NCI-H187 (cell line): ENCODE results near the gene TRIM22.
"Not testable (repeated sequence)": the region's sequence is repeated elsewhere in the genome, so short reads cannot be mapped to it uniquely, and the experiment has no call there.

ENCODE experiments used
- DNase-seq, 2 experiments: peaks; one replicate each; lab custom pipeline; 2025; lab: John Stamatoyannopoulos, UW

The TRIM22 gene

DNA sequence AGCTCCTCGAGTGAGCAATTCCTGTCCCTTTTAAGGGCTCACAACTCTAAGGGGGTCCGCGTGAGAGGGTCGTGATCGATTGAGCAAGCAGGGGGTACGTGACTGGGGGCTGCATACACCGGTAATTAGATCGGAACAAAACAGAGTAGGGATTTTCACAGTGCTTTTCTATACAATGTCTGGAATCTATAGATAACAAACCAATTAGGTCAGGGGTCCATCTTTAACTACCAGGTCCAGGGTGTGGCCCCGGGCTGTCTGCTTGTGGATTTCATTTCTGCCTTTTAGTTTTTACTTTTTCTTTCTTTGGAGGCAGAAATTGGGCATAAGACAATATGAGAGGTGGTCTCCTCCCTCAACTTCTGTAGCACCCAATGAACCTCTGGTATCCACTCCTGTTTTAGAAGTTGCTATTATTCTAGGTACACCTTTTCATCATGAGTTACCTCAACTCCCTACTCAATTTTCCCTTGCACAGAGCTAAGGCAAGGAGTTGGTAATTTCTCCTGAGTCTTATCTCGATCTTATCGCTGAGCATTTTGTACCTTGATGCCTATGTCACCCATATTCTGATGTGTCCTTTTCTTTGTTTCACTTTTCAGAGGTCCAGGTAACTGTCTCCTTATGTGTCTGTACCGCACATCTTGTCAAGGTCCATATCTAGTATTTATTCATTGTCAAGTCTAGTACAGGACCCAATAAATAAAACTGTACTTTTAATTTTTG, 1.8 kb downstream of the TRIM22 start:
- not testable (repeated sequence) for DNase-seq

DNA sequence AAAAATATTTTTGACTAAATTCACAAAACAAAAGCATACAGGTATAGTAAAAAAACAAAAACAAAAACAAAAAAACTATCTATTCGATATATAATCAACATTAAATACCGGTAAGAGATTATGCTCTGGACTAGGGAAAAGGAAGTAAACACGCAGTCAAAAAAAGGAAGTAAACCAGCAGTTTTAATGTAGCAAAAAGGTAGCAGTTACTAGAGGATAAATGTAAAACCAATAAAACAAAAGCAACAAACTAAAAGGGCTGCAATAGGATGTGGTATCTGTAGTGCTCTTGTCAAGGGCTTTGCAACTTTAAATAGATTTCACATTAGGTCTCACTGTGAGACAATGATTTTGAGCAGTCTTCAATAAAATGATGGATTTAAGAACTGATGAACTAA, 2.4 kb downstream of the TRIM22 start:
- no peak for DNase-seq

DNA sequence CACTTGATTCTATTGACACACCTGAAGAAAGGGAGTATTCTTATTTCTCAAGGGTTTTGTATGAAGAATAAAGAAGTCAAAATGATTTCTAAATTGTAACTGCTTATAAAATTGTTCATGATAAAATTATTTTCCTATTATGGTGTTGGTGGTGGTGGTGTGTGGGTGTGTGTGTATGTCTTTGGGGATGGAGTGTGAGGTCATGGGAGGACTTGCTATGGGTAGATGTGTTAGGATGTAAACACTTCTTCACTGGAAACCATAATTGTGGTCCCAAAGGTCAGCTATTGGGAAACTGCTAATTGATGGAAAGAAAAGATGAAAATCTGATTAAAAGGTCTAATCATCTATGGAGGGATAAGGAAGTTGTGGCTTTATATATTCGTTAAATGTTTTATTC, 5.1 kb downstream of the TRIM22 start:
- no peak for DNase-seq

DNA sequence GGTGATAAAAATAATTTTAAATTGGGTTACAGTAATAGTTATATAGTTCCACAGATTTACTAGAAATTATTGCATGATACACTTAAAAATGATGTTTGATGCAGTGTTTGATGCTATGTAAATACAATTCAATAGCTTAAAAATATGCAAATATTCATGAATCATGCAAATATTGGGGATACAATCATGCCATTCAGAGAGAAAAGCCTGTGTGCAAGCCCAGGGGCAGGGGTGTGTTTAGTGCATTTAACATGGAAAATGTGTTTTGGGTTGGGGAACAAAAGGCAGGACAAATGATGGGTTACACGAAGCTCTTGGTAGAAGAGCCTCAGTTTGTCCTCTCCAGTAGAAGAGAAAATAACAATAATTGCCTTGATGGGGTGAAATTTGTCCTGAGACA, 6.0 kb downstream of the TRIM22 start:
- no peak for DNase-seq

DNA sequence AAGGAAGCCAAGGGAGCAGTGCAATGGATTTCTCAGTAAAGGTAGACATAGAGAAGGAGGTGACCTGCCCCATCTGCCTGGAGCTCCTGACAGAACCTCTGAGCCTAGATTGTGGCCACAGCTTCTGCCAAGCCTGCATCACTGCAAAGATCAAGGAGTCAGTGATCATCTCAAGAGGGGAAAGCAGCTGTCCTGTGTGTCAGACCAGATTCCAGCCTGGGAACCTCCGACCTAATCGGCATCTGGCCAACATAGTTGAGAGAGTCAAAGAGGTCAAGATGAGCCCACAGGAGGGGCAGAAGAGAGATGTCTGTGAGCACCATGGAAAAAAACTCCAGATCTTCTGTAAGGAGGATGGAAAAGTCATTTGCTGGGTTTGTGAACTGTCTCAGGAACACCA, 6.6 kb downstream of the TRIM22 start:
- DNase-seq = no peak

DNA sequence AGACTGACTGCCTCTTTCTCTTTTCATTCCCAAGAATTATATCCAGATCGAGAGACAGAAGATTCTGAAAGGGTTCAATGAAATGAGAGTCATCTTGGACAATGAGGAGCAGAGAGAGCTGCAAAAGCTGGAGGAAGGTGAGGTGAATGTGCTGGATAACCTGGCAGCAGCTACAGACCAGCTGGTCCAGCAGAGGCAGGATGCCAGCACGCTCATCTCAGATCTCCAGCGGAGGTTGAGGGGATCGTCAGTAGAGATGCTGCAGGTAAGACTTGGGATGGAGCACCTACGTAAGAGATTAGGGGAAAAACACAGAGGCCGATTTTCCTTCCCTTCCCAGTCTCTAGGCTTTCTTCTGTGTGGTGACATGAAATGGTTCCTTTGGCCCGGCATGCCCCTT, 8.7 kb downstream of the TRIM22 start:
- DNase-seq = no peak

DNA sequence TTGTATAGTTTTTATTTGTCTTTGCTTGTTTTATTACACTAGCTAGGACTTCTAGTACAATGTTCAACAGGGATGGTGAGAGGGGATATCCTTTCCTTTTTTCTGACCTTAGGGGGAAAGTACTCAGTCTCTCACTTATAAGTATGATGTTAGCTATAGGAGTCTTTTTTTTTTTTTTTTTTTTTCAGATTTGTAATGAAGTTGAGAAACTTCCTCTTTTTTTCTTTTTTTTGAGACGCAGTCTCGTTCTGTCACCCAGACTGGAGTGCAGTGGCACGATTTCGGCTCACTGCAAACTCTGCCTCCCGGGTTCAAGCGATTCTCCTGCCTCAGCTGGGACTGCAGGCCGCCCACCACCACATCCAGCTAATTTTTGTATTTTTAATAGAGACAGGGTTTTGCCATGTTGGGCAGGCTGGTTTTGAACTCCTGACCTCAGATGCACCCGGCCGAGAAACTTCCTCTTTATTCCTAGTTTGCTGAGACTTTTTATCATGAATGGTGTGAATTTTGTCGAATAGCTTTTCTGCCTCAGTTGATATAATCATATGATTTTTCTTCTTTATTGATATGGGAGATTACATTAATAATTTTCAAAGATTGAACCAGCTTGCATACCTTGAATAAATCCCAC, 10.9 kb downstream of the TRIM22 start:
- DNase-seq = no peak

DNA sequence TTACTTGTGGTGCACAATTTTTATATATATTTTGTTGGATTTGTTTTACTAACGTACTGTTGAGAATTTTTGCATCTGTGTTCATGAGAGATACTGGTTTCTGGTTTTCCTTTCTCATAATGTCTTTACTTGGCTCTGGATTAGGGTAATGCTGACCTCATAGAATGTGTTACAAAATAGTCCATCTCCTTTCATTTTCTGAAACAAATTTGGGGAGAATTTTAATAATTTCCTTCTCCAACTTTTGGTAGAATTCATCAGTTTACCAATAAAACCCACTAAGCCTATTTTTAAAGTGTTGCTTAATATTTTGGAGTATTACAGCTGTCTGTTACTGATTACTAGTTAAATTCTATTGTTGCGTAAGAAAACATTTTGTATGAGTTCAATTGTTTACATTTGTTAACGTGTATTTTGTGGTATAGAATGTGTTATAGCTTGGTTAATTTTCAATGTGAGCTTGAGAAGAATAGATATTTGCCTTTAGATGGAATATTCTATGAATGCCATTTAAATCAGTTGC, 11.5 kb downstream of the TRIM22 start:
- no peak for DNase-seq

DNA sequence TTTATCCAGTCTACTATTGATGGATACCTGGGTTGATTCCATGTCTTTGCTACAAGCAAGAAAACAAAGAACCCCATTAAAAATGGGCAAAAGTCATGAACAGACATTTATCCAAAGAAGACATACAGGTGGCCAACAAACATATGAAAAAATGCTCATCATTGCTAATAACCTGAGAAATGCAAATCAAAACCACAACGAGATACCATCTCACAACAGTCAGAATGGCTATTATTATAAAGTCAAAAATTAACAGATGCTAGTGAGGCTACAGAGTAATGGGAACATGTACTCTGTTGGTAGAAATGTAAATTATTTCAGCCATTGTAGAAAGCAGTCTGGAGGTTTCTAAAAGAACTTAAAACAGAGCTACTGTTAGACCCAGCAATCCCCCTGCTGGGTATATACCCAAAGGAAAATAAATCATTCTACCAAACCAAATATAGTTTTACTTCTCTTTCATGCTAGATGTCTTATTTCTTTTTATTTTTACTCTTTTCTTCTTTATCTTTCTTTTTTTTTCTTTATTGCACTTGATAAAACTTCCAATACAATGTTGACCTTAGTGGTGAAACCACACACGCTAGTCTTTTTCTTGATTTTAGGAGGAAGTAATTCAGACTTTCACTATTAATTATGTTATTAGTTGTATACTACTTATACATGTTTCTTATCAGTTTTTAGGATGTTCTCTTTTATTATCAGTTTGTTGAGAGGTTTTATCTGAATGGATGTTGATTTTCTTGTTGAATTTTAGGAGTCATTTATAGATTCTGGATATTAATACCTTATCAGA, 14.3 kb downstream of the TRIM22 start:
- no peak for DNase-seq

DNA sequence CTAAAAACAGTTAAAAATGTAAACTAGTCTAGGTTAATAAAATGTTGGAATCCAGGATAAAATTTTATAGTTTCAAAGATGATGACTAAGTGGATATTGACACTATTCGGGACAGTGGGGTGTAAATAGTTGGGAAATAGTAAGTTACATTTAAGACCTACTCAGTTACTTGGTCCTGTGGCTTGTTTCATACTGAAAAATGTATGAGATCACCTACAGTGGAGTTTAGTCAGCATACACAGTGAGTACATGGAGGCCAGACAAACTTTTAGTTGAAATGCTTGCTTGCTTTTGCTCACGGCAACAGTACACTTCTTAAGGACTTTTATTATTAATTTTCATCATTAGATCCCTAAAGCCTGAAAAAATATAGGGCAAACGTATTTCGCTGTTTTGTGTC, 16.1 kb downstream of the TRIM22 start:
- no peak for DNase-seq

DNA sequence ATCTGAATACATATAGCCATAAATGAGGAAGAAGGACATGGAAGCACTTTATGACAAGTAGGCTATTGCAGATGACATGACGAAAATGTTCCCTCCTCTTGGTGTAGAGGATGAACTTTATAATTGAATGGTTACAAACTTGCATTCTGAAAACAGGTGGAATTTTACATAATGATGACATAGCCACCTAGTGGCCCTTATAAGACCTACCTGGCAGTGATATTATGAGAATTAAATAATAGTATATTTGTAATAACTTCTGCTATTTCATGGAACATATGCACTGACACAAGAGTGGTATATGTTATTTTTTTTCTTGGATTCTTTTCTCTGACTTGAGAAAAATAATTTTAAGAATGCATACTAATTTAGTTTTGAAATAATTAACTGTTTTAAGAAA, 22.9 kb downstream of the TRIM22 start:
- DNase-seq = no peak

DNA sequence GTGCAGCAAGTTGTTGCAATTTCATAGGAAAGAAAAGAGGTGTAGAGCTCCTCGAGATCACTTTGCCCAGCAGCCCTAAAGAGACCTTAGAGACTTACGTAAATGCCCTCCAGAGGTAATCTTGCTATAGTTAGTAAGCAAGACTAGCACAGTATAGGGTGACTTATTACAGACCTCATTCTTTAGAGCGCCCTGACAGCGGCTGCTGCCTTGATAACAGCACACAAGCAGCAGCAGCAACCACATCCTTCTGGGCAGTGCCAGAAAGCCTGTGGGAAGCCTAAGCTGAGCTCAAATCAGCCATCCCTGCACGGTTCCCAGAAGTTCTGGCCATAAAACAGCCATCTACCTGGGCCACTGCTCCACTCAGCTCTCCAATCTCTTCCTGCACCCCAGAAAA, 24.1 kb downstream of the TRIM22 start:
- DNase-seq = no peak

DNA sequence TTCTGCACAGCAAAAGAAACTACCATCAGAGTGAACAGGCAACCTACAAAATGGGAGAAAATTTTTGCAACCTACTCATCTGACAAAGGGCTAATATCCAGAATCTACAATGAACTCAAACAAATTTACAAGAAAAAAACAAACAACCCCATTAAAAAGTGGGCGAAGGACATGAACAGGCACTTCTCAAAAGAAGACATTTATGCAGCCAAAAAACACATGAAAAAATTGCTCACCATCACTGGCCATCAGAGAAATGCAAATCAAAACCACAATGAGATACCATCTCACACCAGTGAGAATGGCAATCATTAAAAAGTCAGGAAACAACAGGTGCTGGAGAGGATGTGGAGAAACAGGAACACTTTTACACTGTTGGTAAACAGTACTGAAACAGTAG, 26.9 kb downstream of the TRIM22 start:
- DNase-seq = not testable (repeated sequence)

DNA sequence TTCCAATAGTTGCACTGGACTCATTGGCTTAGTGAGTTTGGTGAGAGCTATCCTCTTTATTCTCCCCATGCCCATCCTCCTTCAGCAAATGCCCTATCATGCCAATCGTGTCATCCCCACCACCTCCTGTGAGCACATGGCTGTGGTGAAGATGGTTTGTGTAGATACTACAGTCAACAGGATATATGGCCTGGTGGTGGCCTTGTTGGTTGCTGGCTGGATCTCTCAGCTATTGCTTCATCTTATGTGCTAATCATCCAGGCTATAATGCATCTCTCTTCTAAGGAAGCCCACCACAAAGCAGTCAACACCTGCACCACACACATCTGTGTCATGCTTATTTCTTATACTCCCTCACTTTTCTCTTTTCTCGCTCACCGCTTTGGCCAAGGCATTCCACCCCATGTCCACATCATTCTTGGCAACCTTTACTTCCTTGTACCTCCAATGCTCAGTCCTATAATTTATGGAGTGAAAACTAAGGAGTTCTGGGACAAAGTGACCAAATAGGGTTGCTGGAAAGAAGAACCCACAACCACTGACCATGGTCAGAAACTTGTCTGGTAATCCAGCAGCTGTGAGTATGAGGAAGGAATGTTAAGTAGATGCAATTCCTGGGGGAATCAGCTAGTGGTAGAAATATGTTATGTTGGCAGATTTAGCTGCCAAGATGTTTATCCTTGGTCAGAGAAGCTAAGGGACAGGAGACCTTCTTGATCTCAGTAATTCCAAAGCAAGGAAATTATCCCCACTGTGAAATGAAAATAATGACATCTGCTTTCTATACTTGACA, 30.3 kb downstream of the TRIM22 start:
- no peak for DNase-seq

DNA sequence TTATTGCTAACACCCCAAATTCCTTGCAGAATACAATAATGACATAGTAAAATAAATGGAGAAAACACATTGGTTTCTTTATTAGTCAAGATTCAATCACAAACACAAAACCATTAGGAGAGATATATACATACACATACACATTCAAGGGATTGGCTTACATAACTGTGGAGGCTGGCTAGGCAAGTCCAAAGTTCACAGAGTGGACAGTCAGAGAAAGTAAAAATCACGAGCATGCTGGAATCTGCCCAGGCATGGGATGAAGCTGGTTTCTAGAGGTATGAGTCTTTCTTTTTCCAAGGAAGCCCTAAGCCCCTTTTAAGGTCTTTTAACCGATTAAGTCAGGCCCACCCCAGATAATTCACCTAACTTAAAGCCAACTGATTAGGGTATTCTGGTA, 33.0 kb downstream of the TRIM22 start:
- no peak for DNase-seq

DNA sequence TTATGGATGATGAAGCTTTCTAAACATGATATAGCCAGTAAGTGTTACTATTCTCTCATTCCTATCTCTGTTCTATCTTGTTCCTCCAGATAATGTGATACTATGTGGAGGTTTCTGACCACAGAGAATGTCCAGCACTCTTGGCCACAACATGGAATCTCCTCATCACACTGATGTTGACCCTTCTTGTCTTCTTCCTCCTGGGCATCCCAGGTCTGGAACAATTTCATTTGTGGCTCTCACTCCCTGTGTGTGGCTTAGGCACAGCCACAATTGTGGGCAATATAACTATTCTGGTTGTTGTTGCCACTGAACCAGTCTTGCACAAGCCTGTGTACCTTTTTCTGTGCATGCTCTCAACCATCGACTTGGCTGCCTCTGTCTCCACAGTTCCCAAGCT, 36.8 kb downstream of the TRIM22 start:
- no peak for DNase-seq

DNA sequence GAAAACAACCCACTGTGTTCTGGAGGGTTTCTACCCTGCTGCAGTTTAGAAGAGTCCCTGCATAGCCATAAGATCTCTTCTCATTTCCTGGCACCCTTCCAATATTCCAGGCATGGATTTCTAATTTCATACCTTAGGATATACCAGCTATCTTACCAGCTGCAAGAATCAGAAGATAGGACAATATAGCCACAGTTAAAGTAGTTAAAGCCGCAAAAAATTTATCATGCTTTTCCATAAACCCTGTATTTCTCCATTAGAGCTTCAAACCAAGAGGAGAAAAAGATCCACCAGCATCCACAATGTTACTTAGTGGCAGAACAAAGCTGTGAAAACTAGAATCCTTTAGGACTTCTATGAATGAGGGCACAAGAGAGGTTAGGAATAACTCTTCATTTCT, 38.1 kb downstream of the TRIM22 start:
- no peak for DNase-seq

DNA sequence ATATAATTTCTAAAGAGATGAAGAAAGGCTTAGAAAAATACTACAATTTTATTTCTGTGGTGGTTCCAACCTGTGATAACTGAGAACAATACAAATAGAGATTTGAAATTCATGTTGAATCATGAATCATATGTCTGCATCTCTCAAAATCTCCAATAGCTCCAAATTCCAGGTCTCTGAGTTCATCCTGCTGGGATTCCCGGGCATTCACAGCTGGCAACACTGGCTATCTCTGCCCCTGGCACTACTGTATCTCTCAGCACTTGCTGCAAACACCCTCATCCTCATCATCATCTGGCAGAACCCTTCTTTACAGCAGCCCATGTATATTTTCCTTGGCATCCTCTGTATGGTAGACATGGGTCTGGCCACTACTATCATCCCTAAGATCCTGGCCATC, 46.8 kb downstream of the TRIM22 start, which contains the start of gene OR56B1:
TSS of gene OR56B1 (plus strand) at position 53 of the 400 bp plus-strand sequence. CDS start at position 122, 69 bp downstream.
- DNase-seq = no peak

DNA sequence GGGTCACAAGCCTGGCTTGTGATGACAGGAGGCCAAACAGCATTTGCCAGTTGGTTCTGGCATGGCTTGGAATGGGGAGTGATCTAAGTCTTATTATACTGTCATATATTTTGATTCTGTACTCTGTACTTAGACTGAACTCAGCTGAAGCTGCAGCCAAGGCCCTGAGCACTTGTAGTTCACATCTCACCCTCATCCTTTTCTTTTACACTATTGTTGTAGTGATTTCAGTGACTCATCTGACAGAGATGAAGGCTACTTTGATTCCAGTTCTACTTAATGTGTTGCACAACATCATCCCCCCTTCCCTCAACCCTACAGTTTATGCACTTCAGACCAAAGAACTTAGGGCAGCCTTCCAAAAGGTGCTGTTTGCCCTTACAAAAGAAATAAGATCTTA, 47.5 kb downstream of the TRIM22 start:
- no peak for DNase-seq

DNA sequence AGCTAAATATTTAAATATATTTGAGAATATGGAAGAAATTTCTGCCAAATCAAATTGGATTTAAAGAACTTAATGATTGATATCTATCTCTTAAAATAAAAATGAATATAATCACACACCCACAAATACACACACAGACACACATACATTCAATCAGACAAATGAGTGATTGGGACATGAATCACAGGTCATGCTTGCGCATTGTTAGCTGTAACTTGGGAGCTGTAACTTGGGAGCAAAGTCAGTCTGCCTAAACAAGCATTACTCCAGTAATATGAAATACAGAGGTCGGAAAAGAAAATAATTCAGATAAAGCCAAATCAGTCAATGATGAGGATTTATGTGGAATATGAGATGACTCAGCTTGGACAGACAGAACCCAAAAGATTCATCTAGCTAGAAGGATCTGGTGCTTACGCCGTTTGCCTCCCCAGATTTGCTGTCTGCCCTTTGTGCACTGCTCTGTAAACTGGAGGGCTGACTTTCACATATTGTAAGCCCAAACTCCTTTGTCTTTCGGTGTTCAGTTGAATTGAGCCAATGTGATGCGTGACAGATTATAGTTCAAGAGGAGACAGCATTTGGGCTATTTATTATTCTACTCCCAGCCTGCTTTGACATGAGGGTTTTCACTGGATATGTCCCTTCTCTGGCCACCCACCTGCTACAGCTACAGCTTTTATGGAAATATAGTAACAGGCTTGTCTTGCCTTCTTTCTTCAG, 48.2 kb downstream of the TRIM22 start:
- no peak for DNase-seq

DNA sequence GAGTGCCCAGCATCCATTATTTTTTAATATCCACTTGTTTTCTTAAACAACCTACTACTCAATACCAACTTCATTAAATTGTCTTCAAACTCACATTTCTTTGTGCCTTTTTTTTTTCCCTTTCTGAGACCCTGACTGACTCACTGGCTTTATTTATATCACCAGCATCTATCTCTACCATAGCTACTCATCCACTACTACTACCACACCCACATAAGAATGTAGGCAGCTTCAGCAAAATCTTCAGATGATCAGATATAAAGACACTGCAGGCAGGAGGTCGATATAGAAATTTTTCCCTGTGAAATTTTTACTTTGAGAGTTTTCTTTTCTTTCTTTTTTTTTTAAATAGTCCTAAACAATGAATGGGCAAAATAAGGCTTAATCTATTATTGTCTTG, 48.8 kb downstream of the TRIM22 start:
- DNase-seq = no peak
